SK-N-SH treated with all-trans-retinoic acid at 6 μM for 48 hours (cell line): Measurements from ENCODE around the gene NFATC4.

Experiments used
- ATAC-seq: fragments of 200-7000 bp; cut with Tn5 transposase; 3 replicates; pipeline ENCODE4 v1.9.1; 2020; ENCODE audit warnings: mild to moderate bottlenecking, moderate library complexity
- ARNTL ChIP-seq: fragments of 450-650 bp; formaldehyde crosslinking; IDR thresholded peaks from 2 replicates; pipeline ENCODE4 v1.5.0; 2020; ENCODE audit warnings: low read depth, mild to moderate bottlenecking, moderate library complexity, borderline replicate concordance
- BACH2 ChIP-seq: fragments of 250-450 bp; sonication (Bioruptor Pico); IDR thresholded peaks from 2 replicates; pipeline ENCODE4 v1.9.0; 2021; ENCODE audit warnings: mild to moderate bottlenecking, borderline replicate concordance
- CREB5 ChIP-seq: fragments of 250-450 bp; sonication (Bioruptor Pico); IDR thresholded peaks from 2 replicates; pipeline ENCODE4 v1.5.1; 2020; ENCODE audit warnings: low read depth, mild to moderate bottlenecking, moderate library complexity
- CSDC2 ChIP-seq: fragments of 250-450 bp; sonication (Bioruptor Pico); IDR thresholded peaks from 2 replicates; pipeline ENCODE4 v1.5.0; 2020; ENCODE audit warnings: mild to moderate bottlenecking, moderate library complexity
- CSRNP3 ChIP-seq: fragments of 250-450 bp; sonication (Bioruptor Pico); IDR thresholded peaks from 2 replicates; pipeline ENCODE4 v1.5.1; 2021; ENCODE audit warnings: mild to moderate bottlenecking, moderate library complexity
- ESRRG ChIP-seq: fragments of 250-450 bp; sonication (Bioruptor Pico); IDR thresholded peaks from 2 replicates; pipeline ENCODE4 v1.6.1; 2021; ENCODE audit warnings: mild to moderate bottlenecking
- GLIS3 ChIP-seq: fragments of 250-450 bp; sonication (Bioruptor Pico); IDR thresholded peaks from 2 replicates; pipeline ENCODE4 v1.5.0; 2020; ENCODE audit warnings: mild to moderate bottlenecking, moderate library complexity
- ISL1 ChIP-seq: fragments of 250-450 bp; sonication (Bioruptor Pico); IDR thresholded peaks from 2 replicates; pipeline ENCODE4 v2.1.2; 2022; ENCODE audit warnings: mild to moderate bottlenecking, moderate library complexity
- OSR1 ChIP-seq: fragments of 250-450 bp; sonication (Bioruptor Pico); IDR thresholded peaks from 2 replicates; pipeline ENCODE4 v1.8.0; 2022; ENCODE audit warnings: moderate library complexity, mild to moderate bottlenecking, inconsistent platforms
- POU6F1 ChIP-seq: fragments of 250-450 bp; sonication (Bioruptor Pico); IDR thresholded peaks from 2 replicates; pipeline ENCODE4 v1.8.0; 2021; ENCODE audit warnings: low read depth, mild to moderate bottlenecking, moderate library complexity, borderline replicate concordance
- PPARA ChIP-seq: fragments of 250-450 bp; sonication (Bioruptor Pico); IDR thresholded peaks from 2 replicates; pipeline ENCODE4 v1.5.0; 2020; ENCODE audit warnings: mild to moderate bottlenecking, borderline replicate concordance
- RARB ChIP-seq: fragments of 250-450 bp; sonication (Bioruptor Pico); IDR thresholded peaks from 2 replicates; pipeline ENCODE4 v1.8.0; 2021; ENCODE audit warnings: mild to moderate bottlenecking, moderate library complexity
- SNAI2 ChIP-seq: fragments of 250-450 bp; sonication (Bioruptor Pico); IDR thresholded peaks from 2 replicates; pipeline ENCODE4 v1.5.0; 2020; ENCODE audit warnings: mild to moderate bottlenecking, moderate library complexity
- TSHZ2 ChIP-seq: fragments of 250-450 bp; sonication (Bioruptor Pico); IDR thresholded peaks from 2 replicates; pipeline ENCODE4 v1.5.0; 2020; ENCODE audit warnings: mild to moderate bottlenecking, moderate library complexity
- ZC3H10 ChIP-seq: fragments of 250-450 bp; sonication (Bioruptor Pico); IDR thresholded peaks from 2 replicates; pipeline ENCODE4 v1.5.1; 2021; ENCODE audit warnings: mild to moderate bottlenecking, moderate library complexity
- ZFP30 ChIP-seq: fragments of 450-650 bp; formaldehyde crosslinking; IDR thresholded peaks from 2 replicates; pipeline ENCODE4 v1.5.0; 2022; ENCODE audit warnings: mild to moderate bottlenecking, moderate library complexity
- ZNF70 ChIP-seq: fragments of 450-650 bp; formaldehyde crosslinking; IDR thresholded peaks from 2 replicates; pipeline ENCODE4 v1.5.0; 2020; ENCODE audit warnings: mild to moderate bottlenecking, moderate library complexity
- TF ChIP-seq, protein P1 (sequence below): fragments of 250-450 bp; sonication (Bioruptor Pico); IDR thresholded peaks from 2 replicates; pipeline ENCODE4 v1.8.0; 2020; ENCODE audit warnings: mild to moderate bottlenecking, moderate library complexity, borderline replicate concordance

The NFATC4 gene

DNA sequence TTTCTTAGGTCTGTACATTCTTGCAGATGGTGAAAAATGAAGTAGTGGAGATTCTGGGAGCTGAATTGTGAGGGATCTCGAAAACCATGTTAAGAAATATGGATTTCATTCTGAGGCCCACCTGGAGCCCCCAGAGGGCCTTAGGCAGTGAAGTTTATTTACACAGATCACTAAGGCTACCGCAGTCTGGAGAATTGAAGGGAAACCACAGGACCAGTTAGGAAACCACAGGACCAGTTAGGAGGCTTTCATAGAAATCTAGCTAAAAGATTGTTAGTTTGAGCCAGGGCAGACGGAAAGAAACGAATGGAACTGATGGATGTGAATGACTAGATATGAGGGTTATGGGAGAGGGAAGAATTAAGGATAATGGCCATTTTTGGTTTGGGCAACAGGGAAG lies 54.3 kb downstream of the NFATC4 start (continued):
- TF ChIP-seq, protein P1, sequence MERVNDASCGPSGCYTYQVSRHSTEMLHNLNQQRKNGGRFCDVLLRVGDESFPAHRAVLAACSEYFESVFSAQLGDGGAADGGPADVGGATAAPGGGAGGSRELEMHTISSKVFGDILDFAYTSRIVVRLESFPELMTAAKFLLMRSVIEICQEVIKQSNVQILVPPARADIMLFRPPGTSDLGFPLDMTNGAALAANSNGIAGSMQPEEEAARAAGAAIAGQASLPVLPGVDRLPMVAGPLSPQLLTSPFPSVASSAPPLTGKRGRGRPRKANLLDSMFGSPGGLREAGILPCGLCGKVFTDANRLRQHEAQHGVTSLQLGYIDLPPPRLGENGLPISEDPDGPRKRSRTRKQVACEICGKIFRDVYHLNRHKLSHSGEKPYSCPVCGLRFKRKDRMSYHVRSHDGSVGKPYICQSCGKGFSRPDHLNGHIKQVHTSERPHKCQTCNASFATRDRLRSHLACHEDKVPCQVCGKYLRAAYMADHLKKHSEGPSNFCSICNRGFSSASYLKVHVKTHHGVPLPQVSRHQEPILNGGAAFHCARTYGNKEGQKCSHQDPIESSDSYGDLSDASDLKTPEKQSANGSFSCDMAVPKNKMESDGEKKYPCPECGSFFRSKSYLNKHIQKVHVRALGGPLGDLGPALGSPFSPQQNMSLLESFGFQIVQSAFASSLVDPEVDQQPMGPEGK (CRISPR knock-in tag) = no peak
- TF ChIP-seq ZFP30 (CRISPR knock-in tag) (no peak), RARB (CRISPR knock-in tag) (no peak), OSR1 (no peak), SNAI2 (no peak), ZNF70 (CRISPR knock-in tag) (no peak), GLIS3 (CRISPR knock-in tag) (no peak)
- TF ChIP-seq, all 23 proteins: peak for 0

- TF ChIP-seq ZFP30 (CRISPR knock-in tag) = no peak
- TF ChIP-seq CSRNP3 = no peak
- no peak for TF ChIP-seq CSDC2
- no peak for TF ChIP-seq BACH2
- TF ChIP-seq RARB (CRISPR knock-in tag) = no peak
- TF ChIP-seq POU6F1 = no peak
- TF ChIP-seq ZC3H10 (CRISPR knock-in tag) = no peak
- no peak for TF ChIP-seq PPARA (CRISPR knock-in tag)
- TF ChIP-seq ISL1 (CRISPR knock-in tag) = no peak
- no peak for TF ChIP-seq OSR1
- no peak for TF ChIP-seq CREB5 (CRISPR knock-in tag)
- TF ChIP-seq TSHZ2 (CRISPR knock-in tag) = no peak
- no peak for ATAC-seq
These were observed 55.0 kb downstream of the NFATC4 start for GRCh38 chr14:24422694-24423601.

DNA sequence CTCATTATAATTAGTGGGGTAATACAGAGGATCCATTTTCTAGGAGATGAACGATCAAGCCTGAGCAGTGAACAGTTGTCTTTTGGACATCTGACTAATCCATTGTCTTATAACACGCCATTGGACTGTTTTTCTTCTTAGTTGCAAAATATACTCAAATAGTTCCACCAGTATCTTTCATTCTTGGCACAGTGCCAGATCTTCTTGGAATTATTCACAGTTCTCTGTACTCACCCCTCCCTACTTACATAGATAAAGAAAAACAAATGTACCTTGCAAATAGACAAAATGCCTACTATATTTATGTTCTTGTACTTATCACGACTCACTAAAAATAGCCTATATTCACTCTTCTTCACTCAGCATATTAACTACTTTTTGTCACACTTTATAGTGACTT lies 57.7 kb downstream of the NFATC4 start:
- ATAC-seq = no peak
- TF ChIP-seq SNAI2 = no peak
- no peak for TF ChIP-seq PPARA (CRISPR knock-in tag)
- TF ChIP-seq ZFP30 (CRISPR knock-in tag) = no peak
- TF ChIP-seq ESRRG = no peak
- no peak for TF ChIP-seq CREB5 (CRISPR knock-in tag)
- no peak for TF ChIP-seq POU6F1
- no peak for TF ChIP-seq GLIS3 (CRISPR knock-in tag)
- TF ChIP-seq ZNF70 (CRISPR knock-in tag) = no peak
- TF ChIP-seq BACH2 = no peak
- TF ChIP-seq ARNTL (CRISPR knock-in tag) = no peak
